Stimulated activated naive CD8-positive, alpha-beta T cell treated with anti-CD3 and anti-CD28 coated beads, Interleukin-15, Interleukin-2, amounts not matched to agents 100 U/mL and 50 U/mL, for 24 hours (primary cell): ENCODE data around the gene CNST.
"Not testable (repeated sequence)": the region's sequence is repeated elsewhere in the genome, so short reads cannot be mapped to it uniquely, and the experiment has no call there.

Source experiments
- ATAC-seq: fragments of 150-1000 bp; cut with Tn5 transposase; one replicate; pipeline ENCODE4 v1.10.0; 2021
- DNase-seq: peaks from one replicate; pipeline ENCODE4 v3.0.0; 2021

The CNST gene

DNA sequence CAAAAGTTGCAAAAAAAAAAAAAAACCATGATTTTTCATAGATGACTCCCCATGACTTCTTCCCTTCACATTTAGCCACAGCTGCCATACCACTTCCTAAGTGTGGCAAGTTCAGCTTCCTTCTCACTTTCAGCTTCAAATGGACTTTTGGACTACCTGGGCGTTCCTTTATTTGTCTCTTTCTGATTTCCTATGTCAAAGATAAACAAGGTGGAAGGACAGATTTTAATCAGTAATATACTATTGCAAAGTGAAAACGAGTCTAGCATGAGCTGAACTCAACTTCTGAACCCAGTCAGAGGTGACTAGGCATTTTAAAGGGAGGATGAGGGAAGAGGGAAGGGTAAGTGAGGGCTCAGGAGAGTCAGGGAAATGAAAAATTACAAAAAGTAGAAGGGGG is 143.6 kb downstream of the CNST start:
- ATAC-seq (no peak), DNase-seq (no peak)

DNA sequence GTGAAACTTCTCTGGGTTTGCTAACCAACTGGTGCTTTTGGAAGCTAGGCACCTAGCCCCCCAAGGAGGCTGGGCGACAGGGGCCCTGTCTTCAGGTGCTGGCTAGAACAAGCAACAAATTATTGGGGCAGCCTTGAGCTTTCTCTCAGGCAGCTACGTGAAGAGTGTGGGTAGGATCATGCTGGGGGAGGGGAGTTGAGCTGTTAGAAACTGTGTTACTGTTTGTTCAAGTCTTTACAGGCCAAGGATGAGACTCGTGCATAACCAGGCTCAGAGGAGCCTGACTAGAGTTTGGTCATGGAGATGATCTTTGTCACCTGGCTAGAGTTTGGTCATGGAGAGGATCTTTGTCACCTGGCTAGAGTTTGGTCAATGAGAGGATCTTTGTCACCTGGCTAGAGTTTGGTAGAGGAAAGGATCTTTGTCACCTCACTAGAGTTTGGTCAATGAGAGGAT is 145.3 kb downstream of the CNST start:
- DNase-seq (no peak), ATAC-seq (no peak)

DNA sequence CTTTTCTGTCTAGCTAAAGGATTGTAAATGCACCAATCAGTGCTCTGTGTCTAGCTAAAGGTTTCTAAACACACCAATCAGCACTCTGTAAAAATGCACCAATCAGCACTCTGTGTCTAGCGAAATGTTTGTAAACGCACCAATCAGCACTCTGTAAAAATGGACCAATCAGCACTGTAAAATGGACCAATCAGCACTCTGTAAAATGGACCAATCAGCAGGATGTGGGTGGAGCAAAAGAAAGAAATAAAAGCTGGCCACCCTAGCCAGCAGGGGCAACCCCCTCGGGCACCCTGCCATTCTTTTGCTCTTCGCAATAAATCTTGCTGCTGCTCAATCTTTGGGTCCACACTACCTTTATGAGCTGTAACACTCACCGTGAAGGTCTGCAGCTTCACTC is 146.2 kb downstream of the CNST start:
- not testable (repeated sequence) for ATAC-seq, DNase-seq
